Esophagus muscularis mucosa (tissue), 4 donors: ENCODE data around the gene RPS2. TPM values are rescaled to one million over a fixed set of nuclear protein-coding genes. Genes with fewer than 3 reads are reported as not detected.
A peak's percentile ranks its signal among the peaks of the same experiment; 100 is the strongest.

ENCODE experiments used
- DNase-seq: peaks from one replicate; pipeline ENCODE4 v3.0.0-alpha.2; 2017; ENCODE audit errors: extremely low spot score
- H3K27ac ChIP-seq, 4 donors: fragments of 200-600 bp; sonication (generic); replicated peaks in 1 of 4; 1 replicate in 3 of 4; 2 replicates in 1 of 4; pipeline ENCODE4 v1.5.1; 2016 to 2019; ENCODE audit warnings: mild to moderate bottlenecking in 1 of 4
- H3K27me3 ChIP-seq, 4 donors: fragments of 200-600 bp; sonication (generic); one replicate each; pipeline versions ENCODE4 v1.5.1 to v1.6.0; 2016 to 2019
- H3K36me3 ChIP-seq, 4 donors: fragments of 200-600 bp; sonication (generic); one replicate each; pipeline ENCODE4 v1.5.1; 2016 to 2019
- H3K4me1 ChIP-seq, 4 donors: fragments of 200-600 bp; sonication (generic); one replicate each; pipeline ENCODE4 v1.5.1; 2016 to 2019
- H3K4me3 ChIP-seq, 4 donors: fragments of 200-600 bp; sonication (generic); 1 replicate in 2 of 4; 2 replicates in 2 of 4; pipeline ENCODE4 v1.5.1; 2016 to 2019; ENCODE audit warnings: mild to moderate bottlenecking in 4 of 4, moderate library complexity in 1 of 4
- H3K9me3 ChIP-seq, 4 donors: fragments of 200-600 bp; sonication (generic); 1 replicate in 3 of 4; 2 replicates in 1 of 4; pipeline ENCODE4 v1.5.1; 2016 to 2019
- CTCF ChIP-seq, 3 experiments: fragments of 200-600 bp in 2 of 3; fragments of 450-650 bp in 1 of 3; sonication (generic) in 2 of 3; IDR thresholded peaks; one replicate each; pipeline ENCODE4 v1.5.1; 2017 to 2019; ENCODE audit warnings: antibody characterized with exemption in 3 of 3, mild to moderate bottlenecking in 2 of 3, moderate library complexity in 1 of 3
- EP300 ChIP-seq: sonication (generic); formaldehyde crosslinking; IDR thresholded peaks from one replicate; pipeline ENCODE4 v1.6.1; 2017; ENCODE audit warnings: antibody characterized with exemption
- POLR2A ChIP-seq: fragments of 450-650 bp; IDR thresholded peaks from one replicate; pipeline ENCODE4 v1.6.1; 2017; ENCODE audit warnings: antibody characterized with exemption, moderate library complexity, mild to moderate bottlenecking, low read depth
- POLR2AphosphoS5 ChIP-seq, 2 donors: sonication (generic); formaldehyde crosslinking; IDR thresholded peaks; one replicate each; pipeline ENCODE4 v1.6.1; 2017; ENCODE audit warnings: antibody characterized with exemption in 2 of 2
- WGBS: methylation state at CpG from one replicate; pipeline ENCODE4 v1.1.5; 2018; 5-methylcytosine and 5-hydroxymethylcytosine counted together
- intact Hi-C: fragments of 100-400 bp; cut with DNase I; formaldehyde crosslinking; loops from one replicate; pipeline ENCODE4 v1.15.1; 2023
- total RNA-seq, 4 donors: library from RNA; depleted of rRNA; stranded (reverse); fragments of >200 nt; gene quantifications; one replicate each; pipeline versions ENCODE4 v1.1.0 to v1.2.1, GENCODE V29; 2016

RPS2 gene
- total RNA-seq, 4 donors from 2014 or later: 1,144 to 2,342 (median 1,414) TPM

GRCh38 chr16:1982991-1983543 lies 18.4 kb upstream of the RPS2 start:
- Histone ChIP-seq H3K36me3 (peaks cover 21 to 40% (median 33%) of the 10 kb centered on the region in 4 donors), H3K27me3 (peaks cover 0 to 51% (median 38%) of the 10 kb centered on the region in 4 donors), H3K9me3 (no peaks in the 10 kb centered on the region), H3K27ac (peak overlapping the region; percentile 70 to 81 (median 80)), H3K4me3 (peak overlapping the region; percentile 75 to 96 (median 85)), H3K4me1 (peaks cover 37 to 59% (median 46%) of the 10 kb centered on the region in 4 donors)
- no peak for DNase-seq
- intact Hi-C loops: no loop called here
- WGBS: 29% methylated on average over 19 of the region's 19 CpGs
- TF ChIP-seq POLR2AphosphoS5 (IDR thresholded peaks at IDR 0.05) (no peak), POLR2A (no peak), CTCF (IDR thresholded peaks at IDR 0.05) (no peak), EP300 (no peak)

- Histone ChIP-seq H3K27me3 (peaks cover 0 to 62% (median 42%) of the 10 kb centered on the region in 4 donors), H3K9me3 (no peaks in the 10 kb centered on the region), H3K36me3 (peaks cover 31 to 43% (median 38%) of the 10 kb centered on the region in 4 donors), H3K4me3 (no peak overlapping the region), H3K4me1 (peaks cover 37 to 59% (median 46%) of the 10 kb centered on the region in 4 donors), H3K27ac (no peak overlapping the region)
- TF ChIP-seq POLR2AphosphoS5 (IDR thresholded peaks at IDR 0.05) (no peak), POLR2A (no peak)
- WGBS: no CpG with 5 or more reads among the region's 5 CpGs
- intact Hi-C loops: no loop called here
- no peak for DNase-seq
Measured at GRCh38 chr16:1982013-1982433, 17.4 kb upstream of the RPS2 start.

GRCh38 chr16:1981398-1981836 lies 16.8 kb upstream of the RPS2 start, which contains the start of gene NOXO1:
Gene NOXO1 (minus strand): TSS chr16:1981469. CDS start chr16:1981179, 290 bp downstream.
- intact Hi-C loops: no loop called here
- Histone ChIP-seq H3K27me3 (peaks cover 0 to 68% (median 44%) of the 10 kb centered on the region in 4 donors), H3K36me3 (peaks cover 35 to 43% (median 38%) of the 10 kb centered on the region in 4 donors), H3K4me1 (peaks cover 37 to 59% (median 46%) of the 10 kb centered on the region in 4 donors), H3K4me3 (no peak within 1 kb of the TSS), H3K9me3 (no peaks in the 10 kb centered on the region), H3K27ac (no peak within 1 kb of the TSS)
- 56% methylated on average over 2 of the region's 6 CpGs for WGBS
- no peak for TF ChIP-seq CTCF (IDR thresholded peaks at IDR 0.05)
- no peak for TF ChIP-seq POLR2A
- no peak for TF ChIP-seq EP300
- DNase-seq: no peak

- H3K27me3 ChIP-seq: peaks cover 0 to 75% (median 44%) of the 10 kb centered on the region in 4 donors
- DNase-seq: no peak
- intact Hi-C loops: no loop called here
- TF ChIP-seq CTCF (IDR thresholded peaks at IDR 0.05) (no peak), EP300 (no peak), POLR2A (no peak), POLR2AphosphoS5 (IDR thresholded peaks at IDR 0.05) (no peak)
- no peak overlapping the region for H3K4me3 ChIP-seq
- peaks cover 37 to 52% (median 43%) of the 10 kb centered on the region in 4 donors for H3K4me1 ChIP-seq
- WGBS: 20% methylated on average over 3 of the region's 16 CpGs
- H3K27ac ChIP-seq: no peak overlapping the region
- peaks cover 35 to 43% (median 38%) of the 10 kb centered on the region in 4 donors for H3K36me3 ChIP-seq
- no peaks in the 10 kb centered on the region for H3K9me3 ChIP-seq
Measured at GRCh38 chr16:1980770-1981087, 16.1 kb upstream of the RPS2 start.

GRCh38 chr16:1980030-1980769 lies 15.6 kb upstream of the RPS2 start:
- WGBS: 0% methylated on average over 14 of the region's 53 CpGs
- no peak overlapping the region for H3K27ac ChIP-seq
- H3K4me3 ChIP-seq: no peak overlapping the region
- intact Hi-C loops: no loop called here
- peaks cover 37 to 43% (median 39%) of the 10 kb centered on the region in 4 donors for H3K36me3 ChIP-seq
- TF ChIP-seq POLR2A: no peak
- no peak for TF ChIP-seq POLR2AphosphoS5 (IDR thresholded peaks at IDR 0.05)
- TF ChIP-seq CTCF (IDR thresholded peaks at IDR 0.05): no peak
- TF ChIP-seq EP300: no peak
- H3K9me3 ChIP-seq: no peaks in the 10 kb centered on the region
- H3K27me3 ChIP-seq: peaks cover 0 to 80% (median 47%) of the 10 kb centered on the region in 4 donors
- no peak for DNase-seq
- H3K4me1 ChIP-seq: peaks cover 32 to 46% (median 38%) of the 10 kb centered on the region in 4 donors
